Sigmoid colon (tissue), 7 donors: ENCODE data around the gene PRDM1. TPM values are rescaled to one million over a fixed set of nuclear protein-coding genes. Genes with fewer than 3 reads are reported as not detected.

Source experiments
- DNase-seq: peaks from one replicate; pipeline ENCODE4 v3.0.0-alpha.2; 2019
- H3K27ac ChIP-seq, 4 donors: fragments of 200-600 bp; sonication (generic); one replicate each; pipeline ENCODE4 v1.5.1; 2016 to 2019; ENCODE audit warnings: mild to moderate bottlenecking in 1 of 4
- H3K27me3 ChIP-seq, 3 donors: fragments of 200-600 bp; sonication (generic); one replicate each; pipeline ENCODE4 v1.5.1; 2019; ENCODE audit warnings: mild to moderate bottlenecking in 1 of 3
- H3K36me3 ChIP-seq, 4 donors: fragments of 200-600 bp; sonication (generic); one replicate each; pipeline ENCODE4 v1.5.1; 2016 to 2019
- H3K4me1 ChIP-seq, 4 donors: fragments of 200-600 bp; sonication (generic); one replicate each; pipeline ENCODE4 v1.5.1; 2017 to 2019
- H3K4me3 ChIP-seq, 4 donors: fragments of 200-600 bp; sonication (generic); one replicate each; pipeline ENCODE4 v1.5.1; 2017 to 2019; ENCODE audit warnings: mild to moderate bottlenecking in 2 of 4, moderate library complexity in 1 of 4
- H3K9me3 ChIP-seq, 4 donors: fragments of 200-600 bp in 3 of 4; sonication (generic) in 3 of 4; one replicate each; pipeline versions ENCODE4 v1.5.1 to v1.6.1; 2013 to 2019
- CTCF ChIP-seq, 4 experiments: fragments of 450-650 bp in 3 of 4; fragments of 200-600 bp in 1 of 4; IDR thresholded peaks; one replicate each; pipeline ENCODE4 v1.5.1; 2016 to 2019; ENCODE audit warnings: antibody characterized with exemption in 4 of 4, mild to moderate bottlenecking in 3 of 4, moderate library complexity in 2 of 4
- EP300 ChIP-seq, 4 donors: sonication (generic); formaldehyde crosslinking; IDR thresholded peaks; one replicate each; pipeline ENCODE4 v1.6.1; 2017; ENCODE audit warnings: antibody characterized with exemption in 4 of 4
- POLR2A ChIP-seq, 2 donors: fragments of 450-650 bp; IDR thresholded peaks; one replicate each; pipeline ENCODE4 v1.6.1; 2016; ENCODE audit warnings: antibody characterized with exemption in 2 of 2, mild to moderate bottlenecking in 2 of 2, moderate library complexity in 2 of 2
- POLR2AphosphoS5 ChIP-seq, 4 donors: sonication (generic); formaldehyde crosslinking; IDR thresholded peaks; one replicate each; pipeline ENCODE4 v1.6.1; 2017; ENCODE audit warnings: antibody characterized with exemption in 4 of 4
- WGBS, 2 donors: extraction: QIAGEN DNeasy Blood & Tissue Kit; methylation state at CpG; one replicate each; pipeline ENCODE4 v1.1.7; 2013; 5-methylcytosine and 5-hydroxymethylcytosine counted together
- intact Hi-C: fragments of 100-400 bp; cut with DNase I; formaldehyde crosslinking; loops from one replicate; pipeline ENCODE4 v1.15.1; 2023
- polyA plus RNA-seq, 3 donors: library from polyadenylated mRNA; stranded (reverse); fragments of 200-250 nt; gene quantifications; one replicate each; pipeline ENCODE4 v1.2.3, GENCODE V29; 2013
- total RNA-seq, 4 donors: library from RNA; depleted of rRNA; stranded (reverse); fragments of >200 nt; gene quantifications; one replicate each; pipeline ENCODE4 v1.1.0, GENCODE V29; 2016
- donor health status: healthy with polysubstance abuse.
- donor health status: Bipolar disorder and iron deficiency.
- donor health status: healthy.

PRDM1 gene
- total and polyA plus RNA-seq, 7 donors, result 0.55 to 17.6 (median 1.6) TPM

DNA sequence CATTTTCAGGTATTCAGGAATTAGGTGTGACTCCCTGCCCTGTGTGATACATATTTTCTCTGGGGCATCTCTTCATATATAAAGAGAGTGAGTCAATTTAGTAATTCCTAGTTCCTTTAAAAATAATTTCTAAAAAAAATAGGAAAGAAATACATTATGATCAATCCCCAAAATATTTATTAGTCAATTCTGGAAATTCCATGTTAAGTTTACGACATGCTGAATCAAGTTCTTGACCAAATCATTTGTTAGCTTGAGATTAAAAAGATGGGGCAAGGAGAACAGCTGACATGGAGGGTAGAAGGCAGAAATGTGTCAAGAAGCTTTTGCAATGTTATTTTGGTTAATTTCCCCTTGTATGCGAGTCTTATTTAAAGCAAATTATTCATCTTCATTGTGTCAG lies 22.7 kb upstream of the PRDM1 start:
- WGBS, 2 donors, result 93 to 94% methylated on average over 2 of the region's 2 CpGs
- Histone ChIP-seq H3K4me1 (no peaks in the 10 kb centered on the region), H3K36me3 (no peaks in the 10 kb centered on the region), H3K27ac (no peak overlapping the region), H3K4me3 (no peak overlapping the region), H3K27me3 (no peaks in the 10 kb centered on the region), H3K9me3 (no peaks in the 10 kb centered on the region)
- TF ChIP-seq CTCF (IDR thresholded peaks at IDR 0.05), result no peak
- no peak for TF ChIP-seq EP300 (IDR thresholded peaks at IDR 0.05)
- TF ChIP-seq POLR2A (IDR thresholded peaks at IDR 0.05), result no peak
- TF ChIP-seq POLR2AphosphoS5 (IDR thresholded peaks at IDR 0.05), result no peak
- intact Hi-C loops, result no loop called here
- DNase-seq, result no peak

- no peaks in the 10 kb centered on the region for H3K9me3 ChIP-seq
- H3K4me1 ChIP-seq, result no peaks in the 10 kb centered on the region
- H3K4me3 ChIP-seq, result no peak overlapping the region
- no peak overlapping the region for H3K27ac ChIP-seq
- no peaks in the 10 kb centered on the region for H3K36me3 ChIP-seq
- no peaks in the 10 kb centered on the region for H3K27me3 ChIP-seq
- TF ChIP-seq POLR2A (IDR thresholded peaks at IDR 0.05) (no peak), CTCF (IDR thresholded peaks at IDR 0.05) (no peak), POLR2AphosphoS5 (IDR thresholded peaks at IDR 0.05) (no peak), EP300 (IDR thresholded peaks at IDR 0.05) (no peak)
- intact Hi-C loops, result no loop called here
- WGBS, 2 donors, result 68 to 72% methylated on average over 3 of the region's 3 CpGs
- no peak for DNase-seq
These were observed 22.0 kb upstream of the PRDM1 start for GRCh38 chr6:106064142-106064541.

DNA sequence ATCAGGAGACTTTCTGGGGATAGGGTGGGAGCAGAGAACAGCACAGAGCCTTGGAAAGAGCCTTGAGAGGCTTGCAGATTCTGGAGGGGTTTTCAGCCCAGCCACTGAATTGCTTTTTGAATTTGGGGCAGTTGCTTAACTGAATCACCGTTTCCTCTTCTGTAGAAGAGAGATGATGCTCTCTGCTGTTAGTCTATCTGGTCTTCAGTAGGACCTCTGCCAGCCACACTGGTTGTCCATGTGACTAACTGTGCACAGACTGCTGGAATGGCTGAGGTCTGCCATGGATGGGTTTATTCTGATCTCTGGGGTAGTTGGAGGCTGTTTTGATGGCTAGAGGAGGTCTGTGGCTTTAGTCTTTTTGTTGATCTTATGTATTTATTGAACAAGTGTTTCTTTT lies 21.4 kb upstream of the PRDM1 start:
- no peaks in the 10 kb centered on the region for H3K36me3 ChIP-seq
- H3K27ac ChIP-seq, result no peak overlapping the region
- H3K4me1 ChIP-seq, result no peaks in the 10 kb centered on the region
- no peaks in the 10 kb centered on the region for H3K27me3 ChIP-seq
- H3K9me3 ChIP-seq, result no peaks in the 10 kb centered on the region
- H3K4me3 ChIP-seq, result no peak overlapping the region
- no peak for DNase-seq
- intact Hi-C loops, result no loop called here
- TF ChIP-seq POLR2AphosphoS5 (IDR thresholded peaks at IDR 0.05), result no peak
- TF ChIP-seq CTCF (IDR thresholded peaks at IDR 0.05), result no peak
- no peak for TF ChIP-seq EP300 (IDR thresholded peaks at IDR 0.05)
- TF ChIP-seq POLR2A (IDR thresholded peaks at IDR 0.05), result no peak
- WGBS, 2 donors, result 48 to 93% methylated on average over 1 of the region's 1 CpG

- no peaks in the 10 kb centered on the region for H3K36me3 ChIP-seq
- DNase-seq, result no peak
- WGBS, 2 donors, result 69 to 88% methylated on average over 1 of the region's 1 CpG
- TF ChIP-seq POLR2AphosphoS5 (IDR thresholded peaks at IDR 0.05) (no peak), EP300 (IDR thresholded peaks at IDR 0.05) (no peak), CTCF (IDR thresholded peaks at IDR 0.05) (no peak), POLR2A (IDR thresholded peaks at IDR 0.05) (no peak)
- H3K27ac ChIP-seq, result no peak overlapping the region
- no peaks in the 10 kb centered on the region for H3K4me1 ChIP-seq
- H3K4me3 ChIP-seq, result no peak overlapping the region
- intact Hi-C loops, result no loop called here
- H3K27me3 ChIP-seq, result no peaks in the 10 kb centered on the region
- no peaks in the 10 kb centered on the region for H3K9me3 ChIP-seq
These were observed 19.1 kb upstream of the PRDM1 start for GRCh38 chr6:106066989-106067388.

DNA sequence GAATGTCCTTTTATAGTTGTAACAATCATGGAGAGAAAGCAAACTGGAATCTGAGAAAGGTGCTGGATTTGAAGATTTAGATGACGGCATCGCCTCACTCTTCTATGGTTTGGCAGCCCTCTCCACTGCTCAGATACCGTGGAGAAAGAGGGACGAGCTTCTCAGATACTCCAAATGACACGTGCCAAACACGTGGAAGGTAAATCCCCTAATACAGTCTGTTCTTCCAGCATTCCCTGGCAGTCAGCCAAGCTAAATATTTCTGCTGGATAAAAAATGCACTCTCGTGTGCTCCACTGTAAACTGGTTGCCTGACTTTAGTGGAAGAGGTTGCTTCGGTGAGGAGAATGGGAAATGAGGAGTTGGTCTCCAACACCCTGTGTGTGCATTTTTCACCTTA lies 16.7 kb upstream of the PRDM1 start:
- intact Hi-C loops, result no loop called here
- Histone ChIP-seq H3K27me3 (no peaks in the 10 kb centered on the region), H3K4me3 (no peak overlapping the region), H3K4me1 (no peaks in the 10 kb centered on the region), H3K36me3 (no peaks in the 10 kb centered on the region), H3K27ac (no peak overlapping the region), H3K9me3 (no peaks in the 10 kb centered on the region)
- WGBS, 2 donors, result 18 to 47% methylated on average over 8 of the region's 8 CpGs
- TF ChIP-seq CTCF (IDR thresholded peaks at IDR 0.05) (no peak), POLR2A (IDR thresholded peaks at IDR 0.05) (no peak), EP300 (IDR thresholded peaks at IDR 0.05) (no peak), POLR2AphosphoS5 (IDR thresholded peaks at IDR 0.05) (no peak)
- no peak for DNase-seq
